GM13977 (cell line): ENCODE measurements around the gene LINGO4.
"Not testable (repeated sequence)": the region's sequence is repeated elsewhere in the genome, so short reads cannot be mapped to it uniquely, and the experiment has no call there.

Experiments
- DNase-seq: peaks from one replicate; pipeline ENCODE4 v3.0.0; 2012; ENCODE audit warnings: low spot score
- CTCF ChIP-seq: IDR thresholded peaks from 2 replicates; pipeline ENCODE4 v1.5.1; 2012; ENCODE audit warnings: mild to moderate bottlenecking, control low read depth; ENCODE audit not compliant: insufficient read depth; ENCODE audit errors: extremely low read depth, missing control alignments
- in situ Hi-C: fragments of 300-500 bp; cut with MboI; formaldehyde crosslinking; loops from one replicate; pipeline ENCODE4 v1.12.0; 2022; ENCODE audit warnings: low sequenced_read_pairs, low pct_unique_long_range_greater_than_20kb, mixed read lengths, inconsistent platforms; ENCODE audit not compliant: unreplicated experiment

The LINGO4 gene

GRCh38 chr1:151779852-151780251 is 25.4 kb downstream of the LINGO4 start:
- no peak for TF ChIP-seq CTCF
- DNase-seq: no peak
- in situ Hi-C loops: no loop called here

- no peak for TF ChIP-seq CTCF
- DNase-seq: no peak
- in situ Hi-C loops: no loop called here
Observed at GRCh38 chr1:151777317-151777716, 27.9 kb downstream of the LINGO4 start.

- DNase-seq: no peak
- no peak for TF ChIP-seq CTCF
- in situ Hi-C loops: no loop called here
Observed at GRCh38 chr1:151776665-151777062, 28.6 kb downstream of the LINGO4 start.

GRCh38 chr1:151775894-151776664 is 29.1 kb downstream of the LINGO4 start:
- in situ Hi-C loops: no loop called here
- TF ChIP-seq CTCF: no peak

GRCh38 chr1:151774256-151774922 is 30.8 kb downstream of the LINGO4 start:
- DNase-seq: no peak
- in situ Hi-C loops: no loop called here
- no peak for TF ChIP-seq CTCF

More at GRCh38 chr1:151775894-151776664, 29.1 kb downstream of the LINGO4 start:
- DNase-seq: no peak

- in situ Hi-C loops: no loop called here
- TF ChIP-seq CTCF: no peak
- DNase-seq: no peak
Observed at GRCh38 chr1:151773702-151774101, 31.5 kb downstream of the LINGO4 start.

GRCh38 chr1:151769270-151769669 is 35.9 kb downstream of the LINGO4 start:
- in situ Hi-C loops, DNase-seq: not testable (repeated sequence)

- DNase-seq, in situ Hi-C loops: not testable (repeated sequence)
Observed at GRCh38 chr1:151768351-151769066, 36.7 kb downstream of the LINGO4 start.
